Adrenal gland (tissue), 5 donors: Measurements from ENCODE around the gene MAPKAP1.

Experiments
- POLR2A ChIP-seq, 2 donors: fragments of 450-650 bp; IDR thresholded peaks; one replicate each; pipeline ENCODE4 v1.6.1; 2017; ENCODE audit warnings: antibody characterized with exemption in 2 of 2, mild to moderate bottlenecking in 2 of 2, moderate library complexity in 1 of 2
- TF ChIP-seq, protein P1 (sequence below), 6 experiments: fragments of 450-650 bp in 4 of 6; fragments of 200-600 bp in 2 of 6; sonication (generic) in 1 of 6; IDR thresholded peaks; 1 replicate in 5 of 6; 2 replicates in 1 of 6; pipeline versions ENCODE4 v1.5.1 to v1.8.0; 2016 to 2021; ENCODE audit warnings: antibody characterized with exemption in 6 of 6, mild to moderate bottlenecking in 2 of 6, moderate library complexity in 1 of 6
- donor health status: DM: no; HTN: no; CAD: no.

- no peak for TF ChIP-seq POLR2A (IDR thresholded peaks at IDR 0.05)
- TF ChIP-seq, protein P1, sequence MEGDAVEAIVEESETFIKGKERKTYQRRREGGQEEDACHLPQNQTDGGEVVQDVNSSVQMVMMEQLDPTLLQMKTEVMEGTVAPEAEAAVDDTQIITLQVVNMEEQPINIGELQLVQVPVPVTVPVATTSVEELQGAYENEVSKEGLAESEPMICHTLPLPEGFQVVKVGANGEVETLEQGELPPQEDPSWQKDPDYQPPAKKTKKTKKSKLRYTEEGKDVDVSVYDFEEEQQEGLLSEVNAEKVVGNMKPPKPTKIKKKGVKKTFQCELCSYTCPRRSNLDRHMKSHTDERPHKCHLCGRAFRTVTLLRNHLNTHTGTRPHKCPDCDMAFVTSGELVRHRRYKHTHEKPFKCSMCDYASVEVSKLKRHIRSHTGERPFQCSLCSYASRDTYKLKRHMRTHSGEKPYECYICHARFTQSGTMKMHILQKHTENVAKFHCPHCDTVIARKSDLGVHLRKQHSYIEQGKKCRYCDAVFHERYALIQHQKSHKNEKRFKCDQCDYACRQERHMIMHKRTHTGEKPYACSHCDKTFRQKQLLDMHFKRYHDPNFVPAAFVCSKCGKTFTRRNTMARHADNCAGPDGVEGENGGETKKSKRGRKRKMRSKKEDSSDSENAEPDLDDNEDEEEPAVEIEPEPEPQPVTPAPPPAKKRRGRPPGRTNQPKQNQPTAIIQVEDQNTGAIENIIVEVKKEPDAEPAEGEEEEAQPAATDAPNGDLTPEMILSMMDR (IDR thresholded peaks at IDR 0.05): no peak
Measured at GRCh38 chr9:125705893-125706292, 1.1 kb downstream of the MAPKAP1 start.
